HG03378 (cell line): Measurements from ENCODE around the gene ID2.

Source experiments
- ATAC-seq: cut with Tn5 transposase; IDR thresholded peaks from one replicate; pipeline ENCODE4 v1.9.1; 2021; ENCODE audit warnings: mild to moderate bottlenecking, moderate library complexity; ENCODE audit not compliant: unreplicated experiment

ID2 gene

DNA sequence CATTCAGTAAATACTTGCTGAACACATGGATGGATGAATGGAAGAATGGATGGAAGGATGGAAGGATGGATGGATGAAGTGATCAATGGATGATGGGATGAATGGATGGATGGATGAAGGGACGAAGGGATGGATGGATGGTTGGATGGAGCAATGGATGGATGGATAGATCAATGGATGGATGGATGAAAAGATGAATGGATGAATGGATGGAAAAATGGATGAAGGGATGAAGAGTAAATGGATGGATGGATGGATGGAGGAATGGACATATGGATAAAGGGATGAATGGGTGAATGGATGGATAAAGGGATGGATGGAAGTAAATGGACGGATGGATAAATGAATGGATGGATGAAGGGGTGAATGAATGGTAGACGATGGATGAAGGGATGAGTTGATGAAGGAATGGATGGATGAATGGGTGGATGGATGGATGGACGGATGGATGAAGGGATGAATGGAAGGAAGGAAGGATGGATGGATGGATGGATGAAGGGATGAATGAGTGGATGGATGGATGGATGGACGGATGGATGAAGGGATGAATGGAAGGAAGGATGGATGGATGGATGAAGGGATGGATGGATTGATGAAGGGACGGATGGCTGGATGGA lies 13.9 kb upstream of the ID2 start:
- ATAC-seq = no peak

DNA sequence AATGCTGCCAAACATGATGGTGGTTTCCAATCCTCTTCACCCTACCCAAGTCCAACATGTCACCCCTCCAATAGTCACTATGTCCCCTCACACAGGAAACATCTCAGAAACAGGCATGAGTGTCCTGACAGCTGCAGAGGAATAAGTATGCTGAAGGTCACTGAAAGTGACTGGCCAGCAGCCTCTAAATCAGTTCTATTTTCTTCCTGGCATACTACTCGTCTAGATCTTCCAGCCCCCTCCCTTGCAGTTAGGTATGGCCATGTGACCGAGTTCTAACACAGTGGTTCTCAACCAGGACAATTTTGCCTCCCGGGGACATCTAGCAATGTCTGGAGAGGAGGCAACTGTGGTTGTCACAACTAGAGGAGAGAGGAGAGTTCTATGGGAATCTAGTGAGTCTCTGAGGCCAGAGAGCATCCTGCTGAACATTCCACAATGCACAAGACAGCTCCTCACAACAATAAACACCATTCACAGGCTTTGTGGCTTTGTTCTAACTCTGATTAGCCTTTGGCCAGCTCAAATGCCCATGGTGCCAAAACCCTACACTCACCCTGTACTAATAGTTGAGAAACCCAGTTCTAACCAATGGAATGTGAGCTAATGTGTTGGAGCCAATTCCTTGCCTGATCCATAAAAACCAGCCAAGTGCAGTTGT lies 12.6 kb upstream of the ID2 start:
- no peak for ATAC-seq

- no peak for ATAC-seq
Observed at GRCh38 chr2:8670580-8670979, 11.3 kb upstream of the ID2 start.

DNA sequence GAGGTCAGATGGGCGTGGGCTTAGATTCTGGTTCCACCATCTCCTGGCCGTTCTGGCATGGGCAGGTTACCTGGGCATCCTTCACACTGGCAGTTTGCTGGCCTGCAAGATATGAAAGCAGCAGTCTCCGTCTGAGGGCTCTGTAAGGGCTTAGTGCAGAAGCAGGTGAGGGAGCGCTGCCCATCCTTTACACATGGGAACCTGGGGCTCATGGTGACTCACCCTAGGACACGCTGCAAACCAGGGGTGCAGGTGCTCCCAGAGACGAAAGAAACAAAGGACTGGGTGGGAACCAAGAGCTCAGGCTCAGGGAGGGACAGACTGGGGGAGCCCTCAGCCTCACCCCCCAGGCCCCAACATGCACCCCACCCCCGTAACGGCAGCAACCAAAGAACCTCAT lies 10.7 kb upstream of the ID2 start:
- ATAC-seq = no peak

DNA sequence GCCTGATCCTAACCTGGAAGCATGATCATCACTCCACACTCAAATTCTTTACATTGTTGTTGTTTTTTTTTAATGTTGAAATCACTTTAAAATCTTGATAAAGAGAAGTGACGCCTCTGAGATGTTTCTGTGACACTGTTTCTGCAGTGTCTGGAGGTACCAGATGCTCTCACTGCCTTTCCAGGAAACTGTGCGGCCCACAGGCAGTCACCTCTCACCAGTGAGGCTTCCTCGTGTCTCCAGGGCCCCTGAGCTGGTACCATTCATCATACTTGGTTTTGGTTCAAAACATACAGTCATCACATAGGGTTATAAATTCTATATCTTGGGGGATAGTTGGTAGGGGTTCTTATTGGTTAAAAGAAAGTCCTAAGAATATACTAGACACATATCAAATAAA lies 10.1 kb upstream of the ID2 start:
- ATAC-seq = no peak

DNA sequence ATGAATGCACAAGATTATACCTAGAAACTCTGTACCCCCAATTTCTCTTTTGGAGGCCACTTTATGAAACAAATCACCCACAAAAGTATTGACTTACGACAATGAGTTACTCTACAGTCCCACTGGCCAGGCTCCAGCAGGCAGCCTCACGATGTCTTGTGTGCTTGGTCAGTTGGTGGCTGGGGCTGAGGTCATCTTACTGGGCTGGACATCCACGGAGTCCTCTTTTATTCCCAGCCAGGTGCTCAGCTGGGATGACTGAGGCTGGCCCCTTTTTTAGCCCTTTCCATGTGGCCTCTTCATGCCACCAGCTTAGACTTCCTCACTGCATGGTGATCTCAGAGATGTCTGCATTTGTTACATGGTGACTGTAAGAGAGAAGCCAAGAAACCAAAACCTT lies 8.9 kb upstream of the ID2 start:
- no peak for ATAC-seq

DNA sequence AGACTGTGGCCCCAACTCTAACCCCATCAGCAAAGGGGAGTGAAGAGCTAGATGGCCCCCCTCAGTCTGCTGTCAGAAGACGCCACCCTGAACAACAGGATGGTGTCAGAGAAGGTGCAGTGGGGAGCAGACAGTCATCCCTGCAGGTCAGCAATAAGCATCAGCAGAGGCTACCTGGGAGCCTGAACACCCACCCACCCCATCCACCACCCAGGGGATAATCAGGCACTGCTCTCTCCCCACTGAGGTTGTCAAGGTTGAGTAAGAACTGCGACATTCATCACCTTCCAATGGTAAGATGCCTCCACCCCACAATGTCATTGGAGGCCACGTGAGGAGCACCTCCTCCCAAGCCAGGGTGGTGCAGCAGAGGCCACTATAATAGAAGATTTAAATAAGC lies 8.5 kb upstream of the ID2 start:
- no peak for ATAC-seq

DNA sequence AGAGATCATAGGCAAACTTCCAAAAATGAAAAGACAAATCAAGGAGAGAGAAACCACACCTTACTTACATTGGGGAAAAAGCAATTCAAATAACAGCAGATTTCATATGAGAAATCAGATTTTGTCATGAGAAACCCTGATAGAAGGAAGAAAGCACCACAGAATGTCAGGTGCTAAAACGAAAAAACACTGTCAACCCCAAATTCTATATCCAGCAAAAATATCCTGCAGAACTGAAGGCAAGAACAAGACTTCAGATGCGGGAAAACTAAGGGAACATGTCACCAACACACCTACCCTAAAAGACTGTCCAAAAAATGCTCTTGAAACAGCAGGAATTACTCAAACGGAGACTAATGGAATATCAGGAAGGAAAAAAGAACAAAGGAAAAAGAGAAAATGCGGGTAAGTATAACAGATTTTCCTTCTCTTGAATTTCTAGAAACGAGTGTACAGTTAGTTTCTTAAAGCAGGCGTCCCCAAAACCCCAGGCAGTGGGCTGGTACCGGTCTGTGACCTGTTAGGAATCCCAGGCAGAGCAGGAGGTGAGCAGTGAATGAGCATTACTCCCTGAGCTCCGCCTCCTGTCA lies 7.3 kb upstream of the ID2 start:
- ATAC-seq = no peak

- ATAC-seq = no peak
Observed at GRCh38 chr2:8675543-8675942, 6.3 kb upstream of the ID2 start.

DNA sequence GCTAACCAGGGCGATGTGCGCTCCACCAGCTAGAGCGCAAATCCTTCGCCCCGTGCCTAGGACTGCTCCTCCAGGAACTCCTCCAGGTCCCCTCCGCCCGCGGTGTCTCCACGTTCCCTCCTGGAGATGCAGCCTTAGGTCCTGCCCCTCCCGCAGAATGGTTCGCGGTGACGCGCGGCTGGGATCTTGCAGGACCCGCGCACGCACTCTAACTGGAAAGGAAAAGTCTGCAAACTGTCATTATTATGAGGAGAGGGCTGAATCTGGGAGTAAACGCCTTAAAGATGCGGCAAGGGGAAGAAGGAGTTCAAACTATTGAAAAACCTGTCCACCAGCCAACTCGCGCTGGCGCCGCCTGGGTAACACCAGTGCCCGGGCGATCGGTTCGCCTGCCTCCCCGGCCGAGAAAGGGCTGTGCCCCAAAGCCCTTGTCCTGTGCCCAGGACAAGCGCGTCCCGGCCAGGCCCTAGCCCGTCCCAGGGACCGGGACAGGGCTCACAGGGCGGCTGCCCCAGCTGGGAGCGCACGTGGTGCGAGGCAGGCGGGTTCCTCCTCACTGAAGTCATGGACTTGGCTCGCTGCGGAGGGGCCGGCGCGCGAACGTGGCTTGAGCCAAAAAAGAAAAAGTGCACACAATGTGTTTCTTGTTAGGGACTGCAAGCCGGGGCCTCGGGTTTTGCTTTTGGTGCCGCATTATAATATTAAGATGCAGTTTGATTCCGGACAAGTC lies 5.5 kb upstream of the ID2 start:
- no peak for ATAC-seq

GRCh38 chr2:8676921-8677645 lies 4.8 kb upstream of the ID2 start:
- ATAC-seq = no peak

GRCh38 chr2:8677646-8678592 lies 3.9 kb upstream of the ID2 start:
- ATAC-seq = no peak

- peak; percentile 42 for ATAC-seq
Observed at GRCh38 chr2:8678731-8679566, 2.9 kb upstream of the ID2 start.

- ATAC-seq = no peak
Observed at GRCh38 chr2:8679567-8679826, 2.4 kb upstream of the ID2 start.

DNA sequence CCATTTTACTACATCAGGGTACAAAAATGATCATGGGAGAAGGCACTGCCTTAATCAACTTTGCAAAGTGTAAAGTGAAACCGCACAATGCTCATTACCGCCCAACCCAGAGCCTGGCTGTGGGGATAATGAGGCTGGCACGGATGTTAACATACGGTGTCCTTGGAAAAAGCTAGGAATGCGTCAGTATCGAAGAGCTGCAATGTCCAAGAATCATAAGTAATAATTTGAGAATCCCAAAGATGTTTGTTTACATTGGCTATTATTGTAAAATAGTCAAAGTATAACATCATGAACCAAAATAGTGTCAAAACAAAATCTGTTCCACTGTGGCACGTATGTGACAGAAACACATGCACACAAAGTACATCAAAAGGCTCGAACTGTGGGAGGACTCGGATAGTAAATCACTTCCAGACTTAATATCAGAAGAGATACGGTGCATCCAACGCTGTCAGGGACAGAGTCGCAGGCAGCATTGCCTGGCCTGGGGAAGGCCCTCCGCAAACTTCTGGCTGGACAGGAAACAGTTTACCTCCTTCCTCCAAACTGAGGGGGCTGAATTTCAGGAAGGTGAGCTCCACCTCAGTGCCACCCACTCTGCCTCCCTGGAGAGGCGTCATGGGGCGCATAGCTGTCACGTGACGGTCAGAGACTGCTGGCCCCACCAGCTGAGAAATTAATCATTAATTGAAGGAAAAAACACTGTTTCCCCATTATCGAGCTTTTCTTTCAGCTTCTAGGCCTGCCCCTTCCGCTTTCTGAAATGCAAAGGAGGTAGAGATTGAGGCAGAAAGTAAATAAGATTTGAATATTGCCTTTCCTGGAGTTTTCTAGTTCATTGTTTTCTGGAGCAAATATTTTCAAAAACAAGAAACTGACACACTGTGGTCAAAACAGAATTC lies 1.8 kb upstream of the ID2 start:
- no peak for ATAC-seq

- ATAC-seq = no peak
Observed at GRCh38 chr2:8680822-8681760, 765 bp upstream of the ID2 start.
